GM19468 (cell line): ENCODE measurements around the gene MYO3B.

Source experiments
- ATAC-seq: cut with Tn5 transposase; IDR thresholded peaks from one replicate; pipeline ENCODE4 v1.9.1; 2021; ENCODE audit warnings: mild to moderate bottlenecking, moderate library complexity, moderate number of reproducible peaks; ENCODE audit not compliant: unreplicated experiment; ENCODE audit errors: extremely low read depth

Gene MYO3B, protein sequence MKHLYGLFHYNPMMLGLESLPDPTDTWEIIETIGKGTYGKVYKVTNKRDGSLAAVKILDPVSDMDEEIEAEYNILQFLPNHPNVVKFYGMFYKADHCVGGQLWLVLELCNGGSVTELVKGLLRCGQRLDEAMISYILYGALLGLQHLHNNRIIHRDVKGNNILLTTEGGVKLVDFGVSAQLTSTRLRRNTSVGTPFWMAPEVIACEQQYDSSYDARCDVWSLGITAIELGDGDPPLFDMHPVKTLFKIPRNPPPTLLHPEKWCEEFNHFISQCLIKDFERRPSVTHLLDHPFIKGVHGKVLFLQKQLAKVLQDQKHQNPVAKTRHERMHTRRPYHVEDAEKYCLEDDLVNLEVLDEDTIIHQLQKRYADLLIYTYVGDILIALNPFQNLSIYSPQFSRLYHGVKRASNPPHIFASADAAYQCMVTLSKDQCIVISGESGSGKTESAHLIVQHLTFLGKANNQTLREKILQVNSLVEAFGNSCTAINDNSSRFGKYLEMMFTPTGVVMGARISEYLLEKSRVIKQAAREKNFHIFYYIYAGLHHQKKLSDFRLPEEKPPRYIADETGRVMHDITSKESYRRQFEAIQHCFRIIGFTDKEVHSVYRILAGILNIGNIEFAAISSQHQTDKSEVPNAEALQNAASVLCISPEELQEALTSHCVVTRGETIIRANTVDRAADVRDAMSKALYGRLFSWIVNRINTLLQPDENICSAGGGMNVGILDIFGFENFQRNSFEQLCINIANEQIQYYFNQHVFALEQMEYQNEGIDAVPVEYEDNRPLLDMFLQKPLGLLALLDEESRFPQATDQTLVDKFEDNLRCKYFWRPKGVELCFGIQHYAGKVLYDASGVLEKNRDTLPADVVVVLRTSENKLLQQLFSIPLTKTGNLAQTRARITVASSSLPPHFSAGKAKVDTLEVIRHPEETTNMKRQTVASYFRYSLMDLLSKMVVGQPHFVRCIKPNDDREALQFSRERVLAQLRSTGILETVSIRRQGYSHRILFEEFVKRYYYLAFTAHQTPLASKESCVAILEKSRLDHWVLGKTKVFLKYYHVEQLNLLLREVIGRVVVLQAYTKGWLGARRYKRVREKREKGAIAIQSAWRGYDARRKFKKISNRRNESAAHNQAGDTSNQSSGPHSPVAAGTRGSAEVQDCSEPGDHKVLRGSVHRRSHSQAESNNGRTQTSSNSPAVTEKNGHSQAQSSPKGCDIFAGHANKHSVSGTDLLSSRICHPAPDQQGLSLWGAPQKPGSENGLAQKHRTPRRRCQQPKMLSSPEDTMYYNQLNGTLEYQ (N-terminal part only)

DNA sequence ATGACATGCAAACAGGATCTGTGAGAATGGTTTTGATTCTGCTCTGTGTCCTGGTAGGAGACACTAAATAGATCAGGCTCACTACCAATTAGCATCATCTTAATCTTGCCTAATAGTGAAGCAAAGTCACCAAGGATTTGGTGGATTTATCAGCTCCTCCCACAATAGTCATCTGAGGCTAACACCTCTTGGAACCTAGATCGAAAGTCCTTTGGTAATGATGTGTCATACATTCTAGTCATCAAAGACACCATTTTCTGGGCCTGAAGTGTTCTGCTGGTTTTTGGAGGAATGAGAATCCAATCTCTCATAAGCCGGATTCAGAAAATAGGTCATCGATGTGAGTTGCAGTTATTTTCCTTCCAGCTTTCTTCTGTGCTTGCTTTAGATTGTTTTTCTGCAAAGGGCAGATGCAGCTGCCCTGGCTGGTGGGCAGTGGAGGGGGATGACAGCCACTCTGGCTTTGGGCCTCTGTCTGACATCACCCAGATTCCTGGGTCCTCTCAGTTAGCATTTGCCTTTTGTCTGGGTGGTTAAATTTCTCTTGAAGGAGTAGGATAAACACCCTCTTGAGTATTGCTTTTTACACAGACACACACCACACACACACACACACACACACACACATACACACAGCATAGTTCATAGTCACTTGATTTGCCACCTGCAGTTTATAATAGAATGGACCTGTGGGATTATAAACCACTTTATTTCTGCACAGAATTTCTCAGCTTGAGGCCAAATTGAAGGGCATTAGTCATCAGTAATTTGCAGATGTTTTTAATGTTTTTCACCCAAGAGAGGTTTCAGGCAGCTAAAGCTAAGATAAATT lies at the start of gene MYO3B:
TSS of gene MYO3B (plus strand) at position 198 of the 832 bp plus-strand sequence. CDS start at position 339, 141 bp downstream.
- ATAC-seq = no peak

- no peak for ATAC-seq
Measured at GRCh38 chr2:170139276-170139967, 38.5 kb upstream of the MYO3B start.

- ATAC-seq = no peak
Measured at GRCh38 chr2:170140561-170140960, 37.4 kb upstream of the MYO3B start.

DNA sequence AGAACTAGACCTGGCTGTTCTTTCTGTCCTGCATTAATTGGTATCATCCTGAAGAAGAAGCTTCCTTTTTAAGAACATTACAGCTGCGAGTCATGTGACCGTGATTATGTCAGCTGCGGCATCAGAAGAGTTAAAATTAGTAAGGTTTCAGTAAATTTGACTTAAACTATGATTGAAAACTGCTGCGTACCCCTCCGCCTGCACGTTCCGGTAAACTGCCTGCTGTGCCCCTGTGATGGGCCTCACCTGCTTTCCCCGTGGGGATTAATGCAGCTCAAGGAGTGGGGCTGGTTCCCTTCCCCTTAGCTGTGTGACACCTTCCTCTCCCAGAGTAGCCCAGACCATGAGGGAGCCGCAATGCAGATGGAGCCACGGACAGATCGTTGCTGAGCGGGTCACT lies 36.1 kb upstream of the MYO3B start:
- no peak for ATAC-seq

DNA sequence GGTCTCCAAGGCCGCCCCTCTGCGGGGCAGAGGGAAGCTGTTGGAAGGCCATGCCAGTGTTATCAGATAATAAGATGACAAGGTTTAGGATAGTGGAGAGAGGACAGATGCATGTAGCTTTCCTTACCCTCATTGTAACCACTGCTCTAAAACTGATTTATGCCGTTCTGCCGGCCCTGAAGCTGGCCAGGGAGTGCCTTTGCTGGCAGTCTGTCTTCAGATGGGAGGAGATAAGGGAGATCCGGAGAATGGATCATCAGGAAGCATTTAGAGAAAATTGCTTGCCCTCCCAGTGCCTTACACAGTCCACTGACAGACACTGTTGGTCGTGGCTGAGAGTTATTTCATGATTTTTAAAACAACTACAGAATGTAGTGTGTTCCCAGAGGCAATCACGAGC lies 35.4 kb upstream of the MYO3B start:
- ATAC-seq = no peak

DNA sequence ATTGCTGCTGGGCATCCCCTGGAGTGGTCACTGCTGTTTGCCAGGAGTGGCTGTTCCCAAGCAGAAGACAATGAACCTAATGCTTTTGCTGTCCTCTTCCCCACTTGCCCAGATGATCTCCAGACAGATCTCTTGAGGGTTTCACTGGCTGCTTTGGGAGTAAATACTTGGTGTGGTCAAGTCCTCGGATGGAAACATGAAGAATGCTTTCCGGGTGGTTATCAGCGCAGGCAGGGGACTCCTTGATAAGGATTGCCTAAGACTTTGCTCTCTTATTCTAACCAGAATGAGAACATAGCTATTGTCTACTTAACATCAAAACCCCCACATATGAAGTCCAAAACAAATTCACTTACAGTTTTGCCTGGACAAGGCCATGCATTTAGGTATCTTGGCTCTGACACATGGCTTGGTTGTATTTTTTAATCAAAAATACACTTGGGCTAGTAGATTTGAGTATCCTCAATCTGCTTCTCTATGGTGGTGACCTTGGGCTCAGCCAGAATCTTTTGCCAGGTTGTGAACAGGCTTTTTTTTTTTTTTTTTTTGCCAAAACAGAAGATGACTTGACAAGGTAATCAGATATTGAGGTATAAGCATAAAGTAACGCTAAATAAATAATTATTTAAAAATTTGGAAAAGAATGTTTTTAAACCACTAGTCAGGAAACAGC lies 34.8 kb upstream of the MYO3B start:
- ATAC-seq = no peak

- ATAC-seq = no peak
Measured at GRCh38 chr2:170144761-170145160, 33.2 kb upstream of the MYO3B start.

- ATAC-seq = no peak
Measured at GRCh38 chr2:170145191-170145590, 32.8 kb upstream of the MYO3B start.

DNA sequence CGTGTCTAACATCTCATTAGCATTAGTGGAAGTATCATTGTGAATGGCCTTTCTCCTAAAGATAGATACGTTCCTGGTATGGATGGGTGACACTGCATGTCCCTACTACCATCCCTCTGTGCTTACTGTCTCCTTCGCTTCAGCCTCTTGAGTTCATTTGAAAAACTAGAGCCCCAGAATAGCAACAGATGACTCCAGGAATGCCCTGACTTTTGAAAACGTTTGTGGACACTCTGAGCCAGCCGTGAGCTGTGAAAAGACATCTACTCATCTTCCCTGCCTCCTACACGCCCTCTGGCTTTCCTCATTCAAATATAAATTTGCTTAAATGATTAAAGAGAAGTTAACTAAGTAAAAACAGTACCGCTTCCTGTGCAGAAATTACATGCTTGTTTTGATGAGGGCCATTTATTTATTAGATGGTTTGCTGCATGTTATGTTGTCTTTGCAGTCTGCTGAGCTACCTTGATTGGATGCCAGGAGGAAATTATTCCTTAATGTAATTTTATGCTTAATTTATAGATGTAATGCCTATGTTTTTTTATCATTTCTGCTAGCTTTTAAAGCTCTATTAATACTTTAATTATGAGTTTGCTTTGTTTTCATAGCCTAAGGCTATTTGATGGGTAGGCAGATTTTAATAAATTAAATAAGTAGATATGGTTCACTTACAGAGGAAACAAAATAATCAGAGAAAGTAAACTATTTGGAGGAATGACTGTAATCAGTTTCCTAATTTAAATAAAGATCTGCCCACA lies 32.1 kb upstream of the MYO3B start:
- ATAC-seq = no peak

DNA sequence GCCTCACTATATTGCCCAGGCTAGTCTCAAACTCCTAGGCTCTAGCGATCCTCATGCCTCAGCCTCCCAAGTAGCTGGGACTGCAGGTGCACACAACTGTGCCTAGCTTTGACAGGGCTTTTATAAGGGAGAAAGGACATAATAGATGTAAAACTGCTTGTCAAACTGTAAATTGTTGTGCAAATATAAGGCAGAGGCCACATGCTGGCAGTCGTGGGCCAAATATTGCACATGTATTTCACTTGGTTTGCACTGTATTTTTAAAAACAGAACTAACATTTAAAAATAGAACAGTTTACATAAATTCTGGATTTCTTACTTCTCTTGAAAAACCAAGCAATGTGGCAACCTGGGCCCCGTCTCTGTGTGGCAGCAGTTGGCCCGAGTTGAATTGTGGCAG lies 31.2 kb upstream of the MYO3B start:
- no peak for ATAC-seq

DNA sequence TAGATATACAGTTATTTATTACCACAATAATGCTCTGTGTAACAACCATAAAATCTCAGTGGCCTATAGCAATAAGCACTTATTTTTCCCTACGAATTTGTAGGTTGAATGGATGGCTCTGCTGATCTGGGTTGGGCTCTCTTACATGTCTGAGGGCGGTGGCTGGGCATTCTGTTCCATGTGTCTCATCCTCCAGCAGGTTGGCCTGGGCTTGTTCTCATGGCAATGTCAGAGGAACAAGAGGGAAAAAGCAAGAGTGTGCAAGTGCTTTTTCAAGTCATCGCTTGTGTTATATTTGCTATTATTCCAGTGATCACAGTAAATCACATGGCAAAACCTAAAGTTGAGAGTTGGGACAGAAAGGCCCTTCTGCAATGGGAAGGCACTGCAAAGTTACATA lies 30.4 kb upstream of the MYO3B start:
- no peak for ATAC-seq

GRCh38 chr2:170148161-170148560 lies 29.8 kb upstream of the MYO3B start:
- no peak for ATAC-seq

DNA sequence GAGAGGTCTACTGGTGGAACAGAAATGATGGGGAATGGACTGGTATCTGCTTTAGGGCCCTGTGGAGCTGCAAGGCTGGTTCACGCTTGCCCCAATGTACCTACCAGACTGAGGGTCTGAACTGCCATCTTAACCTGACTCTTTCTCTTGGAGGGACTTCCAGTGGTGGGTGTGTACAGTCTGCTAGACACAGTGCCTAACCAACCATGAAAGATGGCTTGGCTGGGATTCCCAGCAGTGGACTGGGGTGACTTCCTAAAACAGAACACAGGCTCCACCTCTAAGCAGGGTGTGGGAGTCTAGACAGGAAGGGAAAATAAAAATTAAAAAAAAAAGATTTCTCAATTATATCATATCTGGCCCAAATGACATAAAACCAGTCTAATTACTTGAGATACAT lies 25.5 kb upstream of the MYO3B start:
- no peak for ATAC-seq

GRCh38 chr2:170155022-170155722 lies 22.8 kb upstream of the MYO3B start:
- no peak for ATAC-seq

- no peak for ATAC-seq
Measured at GRCh38 chr2:170155723-170156253, 22.2 kb upstream of the MYO3B start.

DNA sequence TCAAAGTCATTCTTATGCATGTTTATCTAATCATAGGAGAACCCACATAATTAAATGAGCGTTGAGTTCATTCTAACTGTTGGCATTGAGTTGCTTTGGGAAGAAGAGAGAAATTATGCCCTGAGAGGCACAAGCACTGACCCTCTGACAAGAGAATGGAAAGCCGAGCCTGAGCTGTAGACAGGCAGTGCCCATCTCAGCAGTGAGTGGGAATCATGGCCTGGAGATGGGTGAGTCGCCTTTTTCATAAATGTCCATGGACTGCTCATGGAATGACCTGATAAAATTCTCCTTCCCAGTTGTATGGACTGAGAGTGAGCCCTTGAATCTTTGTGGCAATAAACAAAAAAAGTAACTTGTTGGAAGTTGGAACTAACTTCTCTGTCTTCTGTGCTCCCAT lies 21.4 kb upstream of the MYO3B start:
- no peak for ATAC-seq
